22Rv1 (cell line): ENCODE data around the gene CELF2.

ENCODE experiments used
- H3K27ac ChIP-seq: fragments of 450-650 bp; 2 replicates; pipeline ENCODE4 v1.5.1; 2017
- CTCF ChIP-seq: fragments of 450-650 bp; IDR thresholded peaks from 2 replicates; pipeline ENCODE4 v1.5.1; 2017; ENCODE audit warnings: mild to moderate bottlenecking
- ZFX ChIP-seq: fragments of 450-650 bp; IDR thresholded peaks from 2 replicates; pipeline ENCODE4 v1.6.1; 2017; ENCODE audit warnings: antibody characterized with exemption, borderline replicate concordance

The CELF2 gene

GRCh38 chr10:11245981-11246590 lies 228.4 kb downstream of the CELF2 start:
- H3K27ac ChIP-seq = no peak overlapping the region
- TF ChIP-seq CTCF (no peak), ZFX (no peak)

GRCh38 chr10:11246752-11247467 lies 229.2 kb downstream of the CELF2 start:
- H3K27ac ChIP-seq = no peak overlapping the region
- no peak for TF ChIP-seq CTCF
- TF ChIP-seq ZFX = no peak

- H3K27ac ChIP-seq = no peak overlapping the region
- TF ChIP-seq ZFX = no peak
- TF ChIP-seq CTCF = no peak
Measured at GRCh38 chr10:11249152-11249807, 231.6 kb downstream of the CELF2 start.

GRCh38 chr10:11249808-11250195 lies 232.1 kb downstream of the CELF2 start:
- TF ChIP-seq ZFX (no peak), CTCF (no peak)
- no peak overlapping the region for H3K27ac ChIP-seq

GRCh38 chr10:11250304-11250703 lies 232.6 kb downstream of the CELF2 start:
- H3K27ac ChIP-seq = no peak overlapping the region
- TF ChIP-seq CTCF (no peak), ZFX (no peak)

- no peak overlapping the region for H3K27ac ChIP-seq
- TF ChIP-seq CTCF (no peak), ZFX (no peak)
Measured at GRCh38 chr10:11252887-11253286, 235.2 kb downstream of the CELF2 start.

- TF ChIP-seq CTCF (no peak), ZFX (no peak)
- no peak overlapping the region for H3K27ac ChIP-seq
Measured at GRCh38 chr10:11253385-11254002, 235.8 kb downstream of the CELF2 start.
